ENCODE data around the gene CYP4F12. TPM values are rescaled to one million over a fixed set of nuclear protein-coding genes. Genes with fewer than 3 reads are reported as not detected.

Gene CYP4F12
- total and polyA plus RNA-seq, 2 donors (not counting 1 experiment from before 2014, with no cell fraction given) = not detected

DNA sequence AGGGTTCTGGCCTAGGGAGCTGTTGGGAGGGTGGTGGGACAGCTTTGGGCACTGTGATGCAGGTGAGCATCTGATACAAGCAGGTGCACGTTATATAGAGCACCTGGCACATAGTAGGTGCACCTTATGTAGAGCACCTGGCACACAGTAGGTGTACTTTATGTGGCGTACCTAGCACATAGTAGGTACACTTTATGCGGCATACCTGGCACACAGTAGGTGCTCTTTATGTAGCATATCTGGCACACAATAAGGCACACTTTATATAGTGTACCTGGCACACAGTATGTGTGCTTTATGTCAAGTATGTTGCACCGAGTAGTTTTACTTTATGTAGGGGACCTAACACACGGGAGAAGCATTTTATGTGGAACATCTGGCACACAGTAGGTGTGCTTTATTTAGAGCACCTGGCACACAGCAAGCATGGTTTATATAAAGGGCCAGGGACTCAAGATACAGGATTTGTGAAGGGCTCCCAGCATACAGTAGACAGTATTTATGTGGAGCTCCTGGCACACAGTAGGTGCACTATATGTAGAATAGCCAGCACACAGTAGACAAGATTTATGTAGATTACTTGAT, 1.6 kb upstream of the CYP4F12 start:
- H3K4me1 Mint-ChIP-seq = no peaks in the 10 kb centered on the region
- no peak overlapping the region for H3K4me3 ChIP-seq (ENCODE audit: control extremely low read depth in 1 of 5, extremely low read depth in 1 of 5, insufficient read depth in 1 of 5, low read depth in 2 of 5, low read length in 4 of 5)
- H3K9me3 ChIP-seq (ENCODE audit: control extremely low read depth in 1 of 3, control insufficient read depth in 2 of 3, insufficient read depth in 1 of 3, low read length in 2 of 3) = no peaks in the 10 kb centered on the region
- H4K20me1 ChIP-seq (ENCODE audit: control insufficient read depth, insufficient read depth, low read length, poor library complexity, severe bottlenecking) = no peaks in the 10 kb centered on the region
- ChIA-PET POLR2A (no interaction called here), CTCF (no interaction called here)
- no peak overlapping the region for H3K27ac Mint-ChIP-seq
- no peaks in the 10 kb centered on the region for H3K9me3 Mint-ChIP-seq (ENCODE audit: insufficient read depth)
- H3K4me3 Mint-ChIP-seq = no peak overlapping the region
- no peak overlapping the region for H3K9ac ChIP-seq (ENCODE audit: low read length)
- intact Hi-C loops (cut with micrococcal nuclease) = no loop called here
- H3K36me3 ChIP-seq (replicated peaks in 1 of 2; ENCODE audit: control extremely low read depth in 1 of 2, control insufficient read depth in 1 of 2, extremely low read depth in 1 of 2, insufficient read depth in 2 of 2, low read length in 1 of 2) = no peaks in the 10 kb centered on the region
- H3K79me2 ChIP-seq (ENCODE audit: control insufficient read depth, insufficient read depth, low read length) = no peaks in the 10 kb centered on the region
- ATAC-seq (ENCODE audit: low read depth) = no peak
- no peaks in the 10 kb centered on the region for H3K4me1 ChIP-seq (ENCODE audit: control insufficient read depth in 2 of 2, insufficient read depth in 2 of 2, low read length in 2 of 2)
- no peak for TF ChIP-seq EZH2 (IDR thresholded peaks at IDR 0.05; ENCODE audit: borderline replicate concordance, insufficient read depth, low read depth, low read length, poor library complexity, severe bottlenecking)
- TF ChIP-seq, protein P1, sequence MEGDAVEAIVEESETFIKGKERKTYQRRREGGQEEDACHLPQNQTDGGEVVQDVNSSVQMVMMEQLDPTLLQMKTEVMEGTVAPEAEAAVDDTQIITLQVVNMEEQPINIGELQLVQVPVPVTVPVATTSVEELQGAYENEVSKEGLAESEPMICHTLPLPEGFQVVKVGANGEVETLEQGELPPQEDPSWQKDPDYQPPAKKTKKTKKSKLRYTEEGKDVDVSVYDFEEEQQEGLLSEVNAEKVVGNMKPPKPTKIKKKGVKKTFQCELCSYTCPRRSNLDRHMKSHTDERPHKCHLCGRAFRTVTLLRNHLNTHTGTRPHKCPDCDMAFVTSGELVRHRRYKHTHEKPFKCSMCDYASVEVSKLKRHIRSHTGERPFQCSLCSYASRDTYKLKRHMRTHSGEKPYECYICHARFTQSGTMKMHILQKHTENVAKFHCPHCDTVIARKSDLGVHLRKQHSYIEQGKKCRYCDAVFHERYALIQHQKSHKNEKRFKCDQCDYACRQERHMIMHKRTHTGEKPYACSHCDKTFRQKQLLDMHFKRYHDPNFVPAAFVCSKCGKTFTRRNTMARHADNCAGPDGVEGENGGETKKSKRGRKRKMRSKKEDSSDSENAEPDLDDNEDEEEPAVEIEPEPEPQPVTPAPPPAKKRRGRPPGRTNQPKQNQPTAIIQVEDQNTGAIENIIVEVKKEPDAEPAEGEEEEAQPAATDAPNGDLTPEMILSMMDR (IDR thresholded peaks at IDR 0.05) = no peak
- no peak for DNase-seq
- peaks cover 5% of the 10 kb centered on the region for H3K27me3 Mint-ChIP-seq
- H3K27ac ChIP-seq (ENCODE audit: low read length in 2 of 2) = no peak overlapping the region
- no peak overlapping the region for H3K4me2 ChIP-seq (replicated peaks; ENCODE audit: low read depth, low read length, poor library complexity, severe bottlenecking)
- peaks cover 0 to 11% (median 0%) of the 10 kb centered on the region in 4 experiments for H3K27me3 ChIP-seq (replicated peaks in 1 of 4; ENCODE audit: control extremely low read depth in 1 of 4, control insufficient read depth in 3 of 4, insufficient read depth in 4 of 4, low read length in 3 of 4)
- no peak overlapping the region for H2AFZ ChIP-seq (ENCODE audit: insufficient read depth, low read depth, low read length, poor library complexity, severe bottlenecking)
- WGBS (ENCODE audit: insufficient coverage) = 80% methylated on average over 4 of the region's 5 CpGs

DNA sequence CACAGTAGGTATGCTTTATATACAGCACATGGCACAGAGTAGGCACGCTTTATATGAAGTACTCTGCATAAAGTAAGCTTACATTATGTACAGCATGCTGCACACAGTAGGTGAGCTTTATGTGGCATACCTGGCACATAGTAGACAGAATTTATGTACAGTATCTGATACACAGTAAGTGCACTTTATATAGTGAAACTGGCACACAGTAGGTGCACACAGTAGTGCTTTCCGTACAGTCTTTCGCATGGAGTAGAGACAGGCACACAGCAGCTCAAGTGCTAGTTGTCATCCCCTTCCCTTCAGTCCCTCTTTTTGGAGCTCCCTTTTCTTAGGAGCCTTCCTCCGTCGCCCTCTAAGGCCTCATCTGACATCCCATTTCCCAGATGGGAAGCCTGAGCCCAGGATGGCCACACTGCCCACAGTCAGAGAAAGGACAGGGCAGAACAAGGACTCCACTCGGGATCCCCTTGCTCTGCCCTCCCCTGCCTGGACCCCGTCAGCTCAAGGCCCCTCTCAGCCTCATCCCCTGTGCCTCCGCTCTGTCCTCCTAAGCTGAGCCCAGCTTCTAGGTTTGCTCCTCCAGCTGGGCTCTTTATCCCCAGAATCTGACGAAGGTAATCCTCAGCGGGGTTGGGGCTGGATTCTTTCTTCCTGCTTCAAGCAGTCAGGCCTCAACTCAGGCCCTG, 852 bp upstream of the CYP4F12 start:
- intact Hi-C loops (cut with micrococcal nuclease) = no loop called here
- Histone ChIP-seq H3K79me2 (ENCODE audit: control insufficient read depth, insufficient read depth, low read length) (no peaks in the 10 kb centered on the region), H3K9me3 (ENCODE audit: control extremely low read depth in 1 of 3, control insufficient read depth in 2 of 3, insufficient read depth in 1 of 3, low read length in 2 of 3) (no peaks in the 10 kb centered on the region), H3K9ac (ENCODE audit: low read length) (no peak overlapping the region), H2AFZ (ENCODE audit: insufficient read depth, low read depth, low read length, poor library complexity, severe bottlenecking) (no peak overlapping the region), H3K4me1 (ENCODE audit: control insufficient read depth in 2 of 2, insufficient read depth in 2 of 2, low read length in 2 of 2) (no peaks in the 10 kb centered on the region), H3K4me3 (ENCODE audit: control extremely low read depth in 1 of 5, extremely low read depth in 1 of 5, insufficient read depth in 1 of 5, low read depth in 2 of 5, low read length in 4 of 5) (no peak overlapping the region), H3K27me3 (replicated peaks in 1 of 4; ENCODE audit: control extremely low read depth in 1 of 4, control insufficient read depth in 3 of 4, insufficient read depth in 4 of 4, low read length in 3 of 4) (peaks cover 0 to 11% (median 0%) of the 10 kb centered on the region in 4 experiments), H3K27ac (ENCODE audit: low read length in 2 of 2) (no peak overlapping the region), H4K20me1 (ENCODE audit: control insufficient read depth, insufficient read depth, low read length, poor library complexity, severe bottlenecking) (no peaks in the 10 kb centered on the region), H3K4me2 (replicated peaks; ENCODE audit: low read depth, low read length, poor library complexity, severe bottlenecking) (no peak overlapping the region), H3K36me3 (replicated peaks in 1 of 2; ENCODE audit: control extremely low read depth in 1 of 2, control insufficient read depth in 1 of 2, extremely low read depth in 1 of 2, insufficient read depth in 2 of 2, low read length in 1 of 2) (no peaks in the 10 kb centered on the region)
- DNase-seq (no peak), ATAC-seq (ENCODE audit: low read depth) (no peak)
- no peak overlapping the region for H3K4me3 Mint-ChIP-seq
- H3K27me3 Mint-ChIP-seq = peaks cover 5% of the 10 kb centered on the region
- no peaks in the 10 kb centered on the region for H3K4me1 Mint-ChIP-seq
- H3K27ac Mint-ChIP-seq = no peak overlapping the region
- POLR2A ChIA-PET = no interaction called here
- WGBS (ENCODE audit: insufficient coverage) = 70% methylated on average over 10 of the region's 10 CpGs
- CTCF ChIA-PET = no interaction called here
- no peak for TF ChIP-seq EZH2 (IDR thresholded peaks at IDR 0.05; ENCODE audit: borderline replicate concordance, insufficient read depth, low read depth, low read length, poor library complexity, severe bottlenecking)
- TF ChIP-seq, protein P1 (IDR thresholded peaks at IDR 0.05) = no peak
- no peaks in the 10 kb centered on the region for H3K9me3 Mint-ChIP-seq (ENCODE audit: insufficient read depth)
